ENCODE results near the gene DSG3. TPM values are rescaled to one million over a fixed set of nuclear protein-coding genes. Genes with fewer than 3 reads are reported as not detected.

The DSG3 gene
- total and polyA plus RNA-seq, 2 donors (not counting 1 experiment from before 2014, with no cell fraction given), result 0.02 TPM; not detected in 1

DNA sequence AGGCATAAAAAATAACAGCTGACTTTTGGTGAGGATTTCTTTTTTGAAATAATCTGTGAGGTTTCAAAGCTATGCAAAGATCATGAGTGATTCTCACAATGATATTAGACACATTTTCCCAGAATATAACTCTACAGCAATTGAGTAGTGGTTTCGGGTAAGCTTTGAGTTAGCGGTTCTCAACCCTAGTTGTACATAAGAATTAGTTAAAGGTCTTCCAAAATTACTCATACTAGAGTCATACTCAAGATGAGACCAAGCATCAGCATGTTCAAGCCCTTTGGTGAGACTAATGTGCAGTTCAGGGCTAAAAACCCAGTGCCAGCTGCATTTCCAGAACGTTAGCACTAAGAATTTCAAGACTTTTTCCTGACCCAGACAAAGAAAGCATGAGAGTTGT, 39.9 kb upstream of the DSG3 start:
- TF ChIP-seq, protein P1, sequence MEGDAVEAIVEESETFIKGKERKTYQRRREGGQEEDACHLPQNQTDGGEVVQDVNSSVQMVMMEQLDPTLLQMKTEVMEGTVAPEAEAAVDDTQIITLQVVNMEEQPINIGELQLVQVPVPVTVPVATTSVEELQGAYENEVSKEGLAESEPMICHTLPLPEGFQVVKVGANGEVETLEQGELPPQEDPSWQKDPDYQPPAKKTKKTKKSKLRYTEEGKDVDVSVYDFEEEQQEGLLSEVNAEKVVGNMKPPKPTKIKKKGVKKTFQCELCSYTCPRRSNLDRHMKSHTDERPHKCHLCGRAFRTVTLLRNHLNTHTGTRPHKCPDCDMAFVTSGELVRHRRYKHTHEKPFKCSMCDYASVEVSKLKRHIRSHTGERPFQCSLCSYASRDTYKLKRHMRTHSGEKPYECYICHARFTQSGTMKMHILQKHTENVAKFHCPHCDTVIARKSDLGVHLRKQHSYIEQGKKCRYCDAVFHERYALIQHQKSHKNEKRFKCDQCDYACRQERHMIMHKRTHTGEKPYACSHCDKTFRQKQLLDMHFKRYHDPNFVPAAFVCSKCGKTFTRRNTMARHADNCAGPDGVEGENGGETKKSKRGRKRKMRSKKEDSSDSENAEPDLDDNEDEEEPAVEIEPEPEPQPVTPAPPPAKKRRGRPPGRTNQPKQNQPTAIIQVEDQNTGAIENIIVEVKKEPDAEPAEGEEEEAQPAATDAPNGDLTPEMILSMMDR (conservative IDR thresholded peaks at IDR 0.05 in 1 of 2, IDR thresholded peaks at IDR 0.05 in 1 of 2; ENCODE audit: low read depth in 1 of 2, low read length in 2 of 2), result no peak
- TF ChIP-seq EZH2 (IDR thresholded peaks at IDR 0.05; ENCODE audit: low read length, missing control alignments), result no peak
- Histone ChIP-seq H3K27me3 (ENCODE audit: control insufficient read depth, insufficient read depth, low read length) (no peaks in the 10 kb centered on the region), H3K4me3 (replicated peaks in 1 of 4; ENCODE audit: control extremely low read depth in 1 of 4, insufficient read depth in 1 of 4, low read depth in 3 of 4, low read length in 4 of 4) (no peak overlapping the region), H3K79me2 (ENCODE audit: control insufficient read depth, insufficient read depth, low read length) (no peaks in the 10 kb centered on the region), H4K20me1 (ENCODE audit: control insufficient read depth, extremely low read depth, insufficient read depth, low read length) (no peaks in the 10 kb centered on the region), H3K4me1 (ENCODE audit: control insufficient read depth, extremely low read depth, insufficient read depth, low read length) (no peaks in the 10 kb centered on the region), H3K4me2 (ENCODE audit: extremely low read depth, insufficient read depth, low read length) (no peak overlapping the region), H3K9ac (ENCODE audit: insufficient read depth, low read length) (no peak overlapping the region), H2AFZ (ENCODE audit: low read length) (no peak overlapping the region), H3K27ac (ENCODE audit: insufficient read depth, low read length) (no peak overlapping the region), H3K36me3 (ENCODE audit: control insufficient read depth, insufficient read depth, low read length) (no peaks in the 10 kb centered on the region), H3K9me3 (ENCODE audit: control insufficient read depth, insufficient read depth, low read depth, low read length) (no peaks in the 10 kb centered on the region)
- no peak for DNase-seq (ENCODE audit: low read depth in 2 of 2)

DNA sequence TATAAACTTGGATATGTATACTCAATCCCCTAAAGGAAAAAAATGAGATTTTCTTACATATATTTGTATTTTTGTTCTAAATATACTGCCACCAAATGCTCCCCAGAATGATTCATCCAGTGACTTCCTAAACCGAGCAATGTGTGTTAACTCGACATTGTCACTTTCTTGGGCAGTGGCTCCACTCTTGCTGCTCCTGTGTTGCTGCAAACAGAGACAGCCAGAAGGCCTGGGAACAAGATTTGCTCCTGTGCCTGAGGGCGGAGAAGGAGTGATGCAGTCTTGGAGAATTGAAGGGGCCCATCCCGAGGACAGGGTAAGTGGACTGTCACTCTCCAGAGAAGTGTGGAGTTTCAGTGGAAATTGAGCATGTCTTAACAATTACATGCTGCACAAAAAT, 38.3 kb upstream of the DSG3 start:
- Histone ChIP-seq H3K4me3 (replicated peaks in 1 of 4; ENCODE audit: control extremely low read depth in 1 of 4, insufficient read depth in 1 of 4, low read depth in 3 of 4, low read length in 4 of 4) (no peak overlapping the region), H3K9me3 (ENCODE audit: control insufficient read depth, insufficient read depth, low read depth, low read length) (no peaks in the 10 kb centered on the region), H2AFZ (ENCODE audit: low read length) (no peak overlapping the region), H3K79me2 (ENCODE audit: control insufficient read depth, insufficient read depth, low read length) (no peaks in the 10 kb centered on the region), H3K9ac (ENCODE audit: insufficient read depth, low read length) (no peak overlapping the region), H3K27me3 (ENCODE audit: control insufficient read depth, insufficient read depth, low read length) (no peaks in the 10 kb centered on the region), H3K36me3 (ENCODE audit: control insufficient read depth, insufficient read depth, low read length) (no peaks in the 10 kb centered on the region), H3K4me2 (ENCODE audit: extremely low read depth, insufficient read depth, low read length) (no peak overlapping the region), H3K4me1 (ENCODE audit: control insufficient read depth, extremely low read depth, insufficient read depth, low read length) (no peaks in the 10 kb centered on the region), H4K20me1 (ENCODE audit: control insufficient read depth, extremely low read depth, insufficient read depth, low read length) (no peaks in the 10 kb centered on the region), H3K27ac (ENCODE audit: insufficient read depth, low read length) (no peak overlapping the region)
- TF ChIP-seq EZH2 (IDR thresholded peaks at IDR 0.05; ENCODE audit: low read length, missing control alignments), result no peak
- TF ChIP-seq, protein P1 (conservative IDR thresholded peaks at IDR 0.05 in 1 of 2, IDR thresholded peaks at IDR 0.05 in 1 of 2; ENCODE audit: low read depth in 1 of 2, low read length in 2 of 2), result no peak
- DNase-seq (ENCODE audit: low read depth in 2 of 2), result no peak

DNA sequence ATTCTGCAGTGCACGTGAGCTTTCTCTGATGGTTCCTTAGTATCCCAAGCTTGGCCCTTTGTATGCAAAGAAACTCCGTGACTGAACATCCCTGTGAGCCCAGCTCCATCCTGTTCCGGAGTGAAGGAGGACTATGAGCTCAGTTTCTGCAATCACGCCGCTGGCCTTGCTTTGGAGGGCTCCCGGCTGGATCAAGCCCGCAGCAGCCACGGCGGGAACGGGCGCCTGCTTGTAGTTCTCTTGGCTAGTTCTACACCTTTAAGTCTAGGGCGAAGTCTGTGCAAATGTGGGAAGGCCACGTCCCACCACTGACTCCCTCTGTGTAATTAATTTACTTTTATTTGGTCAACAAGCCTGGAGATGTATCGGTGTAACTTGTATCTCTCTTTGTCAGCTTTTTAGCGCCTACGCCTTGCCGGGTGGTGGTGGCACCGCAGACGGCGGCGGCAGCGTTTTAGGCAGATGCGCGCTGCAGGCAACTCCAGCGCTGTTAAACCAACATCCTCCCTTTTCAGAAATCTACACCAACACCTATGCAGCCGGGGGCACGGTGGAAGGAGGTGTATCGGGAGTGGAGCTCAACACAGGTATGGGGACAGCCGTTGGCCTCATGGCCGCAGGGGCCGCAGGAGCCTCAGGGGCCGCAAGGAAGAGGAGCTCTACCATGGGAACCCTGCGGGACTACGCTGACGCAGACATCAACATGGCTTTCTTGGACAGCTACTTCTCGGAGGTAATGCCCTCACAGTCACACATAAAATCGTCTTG, 36.6 kb upstream of the DSG3 start:
- H2AFZ ChIP-seq (ENCODE audit: low read length), result no peak overlapping the region
- no peak overlapping the region for H3K27ac ChIP-seq (ENCODE audit: insufficient read depth, low read length)
- H3K79me2 ChIP-seq (ENCODE audit: control insufficient read depth, insufficient read depth, low read length), result no peaks in the 10 kb centered on the region
- no peak overlapping the region for H3K9ac ChIP-seq (ENCODE audit: insufficient read depth, low read length)
- no peak for DNase-seq (ENCODE audit: low read depth in 2 of 2)
- H3K4me3 ChIP-seq (replicated peaks in 1 of 4; ENCODE audit: control extremely low read depth in 1 of 4, insufficient read depth in 1 of 4, low read depth in 3 of 4, low read length in 4 of 4), result no peak overlapping the region
- TF ChIP-seq, protein P1 (conservative IDR thresholded peaks at IDR 0.05 in 1 of 2, IDR thresholded peaks at IDR 0.05 in 1 of 2; ENCODE audit: low read depth in 1 of 2, low read length in 2 of 2), result no peak
- no peak for TF ChIP-seq EZH2 (IDR thresholded peaks at IDR 0.05; ENCODE audit: low read length, missing control alignments)
- no peaks in the 10 kb centered on the region for H3K4me1 ChIP-seq (ENCODE audit: control insufficient read depth, extremely low read depth, insufficient read depth, low read length)
- H3K9me3 ChIP-seq (ENCODE audit: control insufficient read depth, insufficient read depth, low read depth, low read length), result no peaks in the 10 kb centered on the region
- H3K27me3 ChIP-seq (ENCODE audit: control insufficient read depth, insufficient read depth, low read length), result no peaks in the 10 kb centered on the region
- H3K36me3 ChIP-seq (ENCODE audit: control insufficient read depth, insufficient read depth, low read length), result no peaks in the 10 kb centered on the region
- no peak overlapping the region for H3K4me2 ChIP-seq (ENCODE audit: extremely low read depth, insufficient read depth, low read length)
- no peaks in the 10 kb centered on the region for H4K20me1 ChIP-seq (ENCODE audit: control insufficient read depth, extremely low read depth, insufficient read depth, low read length)
